ENCODE measurements around the gene RNF32. TPM values are rescaled to one million over a fixed set of nuclear protein-coding genes. Genes with fewer than 3 reads are reported as not detected.
A peak's percentile ranks its signal among the peaks of the same experiment; 100 is the strongest.

The RNF32 gene
- total and polyA plus RNA-seq, 2 of the 13 experiments (the other 11 are each of a cell fraction or from before 2014, with no cell fraction given): not detected

GRCh38 chr7:156609010-156609877 lies 31.3 kb upstream of the RNF32 start (continued):
- TF ChIP-seq, protein P1, sequence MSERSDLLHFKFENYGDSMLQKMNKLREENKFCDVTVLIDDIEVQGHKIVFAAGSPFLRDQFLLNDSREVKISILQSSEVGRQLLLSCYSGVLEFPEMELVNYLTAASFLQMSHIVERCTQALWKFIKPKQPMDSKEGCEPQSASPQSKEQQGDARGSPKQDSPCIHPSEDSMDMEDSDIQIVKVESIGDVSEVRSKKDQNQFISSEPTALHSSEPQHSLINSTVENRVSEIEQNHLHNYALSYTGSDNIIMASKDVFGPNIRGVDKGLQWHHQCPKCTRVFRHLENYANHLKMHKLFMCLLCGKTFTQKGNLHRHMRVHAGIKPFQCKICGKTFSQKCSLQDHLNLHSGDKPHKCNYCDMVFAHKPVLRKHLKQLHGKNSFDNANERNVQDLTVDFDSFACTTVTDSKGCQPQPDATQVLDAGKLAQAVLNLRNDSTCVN (CRISPR knock-in tag; IDR thresholded peaks at IDR 0.05; ENCODE audit: borderline replicate concordance): peak; percentile 81
- TF ChIP-seq ZNF724P (CRISPR knock-in tag; IDR thresholded peaks at IDR 0.05; ENCODE audit: borderline replicate concordance): no peak
- TF ChIP-seq FOXA3 (CRISPR knock-in tag; IDR thresholded peaks at IDR 0.05): peak; percentile 90
- no peak for TF ChIP-seq EHMT2 (IDR thresholded peaks at IDR 0.05; ENCODE audit: borderline replicate concordance, low read depth, low read length)
- TF ChIP-seq ZNF598 (CRISPR knock-in tag; IDR thresholded peaks at IDR 0.05; ENCODE audit: borderline replicate concordance): no peak
- peak; percentile 87 for TF ChIP-seq TCF7 (IDR thresholded peaks at IDR 0.05; ENCODE audit: low read depth)
- no peak for TF ChIP-seq MLLT10 (CRISPR knock-in tag; IDR thresholded peaks at IDR 0.05)
- peak; percentile 57; the same call in 1 of the 2 replicates for TF ChIP-seq ZNF556 (CRISPR knock-in tag; IDR thresholded peaks at IDR 0.05; ENCODE audit: borderline replicate concordance)
- TF ChIP-seq HNRNPLL (IDR thresholded peaks at IDR 0.05; ENCODE audit: low read depth, low read length, poor library complexity, severe bottlenecking): no peak
- peak; percentile 95 for TF ChIP-seq IKZF5 (CRISPR knock-in tag; IDR thresholded peaks at IDR 0.05)
- TF ChIP-seq ZNF234 (CRISPR knock-in tag; conservative IDR thresholded peaks at IDR 0.05): no peak
- TF ChIP-seq RNF219 (CRISPR knock-in tag; IDR thresholded peaks at IDR 0.05): no peak
- TF ChIP-seq ZZZ3 (CRISPR knock-in tag; IDR thresholded peaks at IDR 0.05; ENCODE audit: borderline replicate concordance): no peak
- TF ChIP-seq, protein P2, sequence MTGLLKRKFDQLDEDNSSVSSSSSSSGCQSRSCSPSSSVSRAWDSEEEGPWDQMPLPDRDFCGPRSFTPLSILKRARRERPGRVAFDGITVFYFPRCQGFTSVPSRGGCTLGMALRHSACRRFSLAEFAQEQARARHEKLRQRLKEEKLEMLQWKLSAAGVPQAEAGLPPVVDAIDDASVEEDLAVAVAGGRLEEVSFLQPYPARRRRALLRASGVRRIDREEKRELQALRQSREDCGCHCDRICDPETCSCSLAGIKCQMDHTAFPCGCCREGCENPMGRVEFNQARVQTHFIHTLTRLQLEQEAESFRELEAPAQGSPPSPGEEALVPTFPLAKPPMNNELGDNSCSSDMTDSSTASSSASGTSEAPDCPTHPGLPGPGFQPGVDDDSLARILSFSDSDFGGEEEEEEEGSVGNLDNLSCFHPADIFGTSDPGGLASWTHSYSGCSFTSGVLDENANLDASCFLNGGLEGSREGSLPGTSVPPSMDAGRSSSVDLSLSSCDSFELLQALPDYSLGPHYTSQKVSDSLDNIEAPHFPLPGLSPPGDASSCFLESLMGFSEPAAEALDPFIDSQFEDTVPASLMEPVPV (CRISPR knock-in tag; IDR thresholded peaks at IDR 0.05): no peak
- TF ChIP-seq ZNF274 (CRISPR knock-in tag; IDR thresholded peaks at IDR 0.05): no peak
- TF ChIP-seq DZIP1 (CRISPR knock-in tag; IDR thresholded peaks at IDR 0.05): no peak
- peak; percentile 84 for TF ChIP-seq RARA (CRISPR knock-in tag; IDR thresholded peaks at IDR 0.05)
- no peak for TF ChIP-seq ZNF766 (CRISPR knock-in tag; IDR thresholded peaks at IDR 0.05; ENCODE audit: borderline replicate concordance)
- peak; percentile 47 for TF ChIP-seq MEF2D (CRISPR knock-in tag; IDR thresholded peaks at IDR 0.05)
- TF ChIP-seq RBFOX2 (IDR thresholded peaks at IDR 0.05; ENCODE audit: low read depth, low read length): peak; percentile 66; the same call in 1 of the 2 replicates

Data from HepG2 (cell line).